Measurements from ENCODE around the gene KIF16B.
A peak's percentile ranks its signal among the peaks of the same experiment; 100 is the strongest.
"Not testable (repeated sequence)": the region's sequence is repeated elsewhere in the genome, so short reads cannot be mapped to it uniquely, and the experiment has no call there.

The KIF16B gene

DNA sequence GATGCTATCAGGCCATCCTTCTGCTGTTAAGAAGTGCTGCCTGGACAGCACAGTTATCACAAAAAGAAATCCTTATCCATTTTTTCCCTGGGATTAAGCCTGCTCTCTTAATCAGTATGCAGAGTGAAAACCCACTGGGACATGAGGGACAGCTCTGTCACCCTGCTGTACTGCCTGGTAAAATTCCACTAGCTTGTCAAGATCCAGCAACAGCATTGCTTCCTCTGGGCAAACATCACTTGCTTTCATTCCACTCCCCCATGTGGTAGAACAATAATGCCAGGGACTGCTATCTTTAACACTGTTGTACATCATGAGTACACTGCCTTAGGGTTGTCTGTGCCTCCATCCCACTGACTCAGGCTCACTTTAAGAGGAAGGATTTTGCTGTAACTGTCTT, 331.3 kb downstream of the KIF16B start:
- FAIRE-seq: no peak
- TF ChIP-seq, protein P1, sequence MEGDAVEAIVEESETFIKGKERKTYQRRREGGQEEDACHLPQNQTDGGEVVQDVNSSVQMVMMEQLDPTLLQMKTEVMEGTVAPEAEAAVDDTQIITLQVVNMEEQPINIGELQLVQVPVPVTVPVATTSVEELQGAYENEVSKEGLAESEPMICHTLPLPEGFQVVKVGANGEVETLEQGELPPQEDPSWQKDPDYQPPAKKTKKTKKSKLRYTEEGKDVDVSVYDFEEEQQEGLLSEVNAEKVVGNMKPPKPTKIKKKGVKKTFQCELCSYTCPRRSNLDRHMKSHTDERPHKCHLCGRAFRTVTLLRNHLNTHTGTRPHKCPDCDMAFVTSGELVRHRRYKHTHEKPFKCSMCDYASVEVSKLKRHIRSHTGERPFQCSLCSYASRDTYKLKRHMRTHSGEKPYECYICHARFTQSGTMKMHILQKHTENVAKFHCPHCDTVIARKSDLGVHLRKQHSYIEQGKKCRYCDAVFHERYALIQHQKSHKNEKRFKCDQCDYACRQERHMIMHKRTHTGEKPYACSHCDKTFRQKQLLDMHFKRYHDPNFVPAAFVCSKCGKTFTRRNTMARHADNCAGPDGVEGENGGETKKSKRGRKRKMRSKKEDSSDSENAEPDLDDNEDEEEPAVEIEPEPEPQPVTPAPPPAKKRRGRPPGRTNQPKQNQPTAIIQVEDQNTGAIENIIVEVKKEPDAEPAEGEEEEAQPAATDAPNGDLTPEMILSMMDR (IDR thresholded peaks at IDR 0.05; ENCODE audit: insufficient read depth, missing control alignments): peak; percentile 39
- no peak for DNase-seq (ENCODE audit: insufficient read length, low spot score)

DNA sequence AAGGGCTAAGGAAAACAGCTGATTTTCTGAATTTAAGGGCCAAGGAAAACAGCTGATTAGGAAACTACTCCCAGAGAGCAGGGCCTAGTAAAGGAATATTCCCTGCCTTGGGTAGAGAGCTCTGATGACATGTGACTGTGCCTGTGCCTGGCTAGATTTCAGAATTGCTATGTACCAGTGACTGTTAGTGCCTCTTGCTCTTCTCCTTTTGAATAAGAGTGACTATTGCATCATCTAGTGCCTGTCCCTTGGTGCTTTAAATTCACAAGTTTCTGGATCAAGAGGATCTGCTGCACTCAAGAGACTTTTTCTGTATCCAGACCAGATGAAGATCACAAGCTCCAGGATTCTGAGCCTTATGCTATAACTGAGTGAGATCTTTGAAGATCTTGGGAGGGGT, 332.9 kb downstream of the KIF16B start:
- TF ChIP-seq, protein P1 (IDR thresholded peaks at IDR 0.05; ENCODE audit: insufficient read depth, missing control alignments): no peak
- no peak for FAIRE-seq
- DNase-seq (ENCODE audit: insufficient read length, low spot score): no peak

DNA sequence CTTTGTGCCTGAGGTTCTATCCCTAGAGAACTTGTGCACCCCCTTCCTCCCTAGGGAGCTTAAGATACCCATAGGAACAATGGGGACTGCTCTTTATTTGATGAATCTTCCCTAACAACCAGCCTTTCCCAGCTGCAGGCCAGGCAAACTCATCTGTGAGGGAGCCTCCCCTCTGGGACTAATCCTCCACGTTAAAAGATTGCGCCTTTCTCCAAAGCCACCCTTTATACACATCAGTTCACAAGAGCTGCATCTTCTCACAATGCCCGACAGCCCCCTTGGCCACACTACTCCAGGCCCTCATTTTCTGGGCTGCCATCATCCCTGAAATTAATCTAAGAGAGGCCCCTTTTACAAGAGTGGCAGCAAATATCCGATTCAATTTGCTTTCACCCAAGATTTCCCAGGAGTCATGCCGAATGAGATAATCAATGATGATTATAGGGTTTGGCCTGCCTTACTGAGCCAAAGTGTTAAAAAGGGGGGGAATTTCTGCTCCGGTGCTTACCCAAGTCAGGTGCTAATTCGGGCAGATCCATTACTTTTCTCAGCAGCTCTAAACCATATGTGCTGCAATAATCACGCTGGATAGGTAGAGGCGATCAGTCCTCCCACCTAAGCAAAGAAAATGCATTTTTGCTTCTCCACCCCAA, 336.5 kb downstream of the KIF16B start:
- FAIRE-seq (no peak), DNase-seq (ENCODE audit: insufficient read length, low spot score) (no peak)
- TF ChIP-seq, protein P1 (IDR thresholded peaks at IDR 0.05; ENCODE audit: insufficient read depth, missing control alignments): no peak

DNA sequence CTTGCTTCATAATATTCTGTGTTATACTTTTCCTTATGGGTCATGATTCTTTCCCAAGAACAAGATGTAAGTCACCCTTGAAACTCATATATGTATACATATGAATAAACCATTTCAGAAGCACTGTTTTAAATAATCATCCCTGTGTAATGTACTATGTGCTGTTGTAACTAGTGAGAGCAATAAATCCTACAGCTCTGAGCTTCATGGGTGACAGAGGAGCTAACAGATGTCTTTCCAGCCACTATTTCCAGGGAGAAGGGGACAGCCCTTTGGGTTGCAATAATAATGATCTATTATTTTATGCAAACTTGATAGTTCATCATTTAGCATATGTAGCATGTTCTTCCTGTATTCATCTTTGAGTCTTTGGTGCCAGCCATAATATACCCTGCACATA, 342.8 kb downstream of the KIF16B start:
- DNase-seq (ENCODE audit: insufficient read length, low spot score): no peak
- TF ChIP-seq, protein P1 (IDR thresholded peaks at IDR 0.05; ENCODE audit: insufficient read depth, missing control alignments): no peak
- no peak for FAIRE-seq

DNA sequence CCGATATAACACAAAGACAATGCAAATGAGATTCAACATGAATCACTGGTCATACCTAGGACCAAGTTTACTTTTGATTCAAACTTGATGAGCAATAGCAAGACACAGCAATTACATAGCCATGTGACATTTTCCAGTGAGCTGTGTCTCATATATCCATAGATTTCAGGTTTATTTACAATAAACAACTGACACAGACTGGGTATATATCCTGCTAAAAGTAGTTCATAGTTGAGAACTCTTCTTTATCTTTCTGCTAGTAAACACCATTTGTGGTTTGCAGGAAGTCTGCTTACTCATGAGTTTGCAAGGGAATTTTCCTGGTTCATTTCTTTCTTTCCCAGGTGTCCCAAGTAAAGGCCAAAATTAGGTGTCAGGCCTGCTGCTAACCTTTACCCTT, 343.4 kb downstream of the KIF16B start:
- DNase-seq (ENCODE audit: insufficient read length, low spot score) (no peak), FAIRE-seq (no peak)
- TF ChIP-seq, protein P1 (IDR thresholded peaks at IDR 0.05; ENCODE audit: insufficient read depth, missing control alignments): no peak

DNA sequence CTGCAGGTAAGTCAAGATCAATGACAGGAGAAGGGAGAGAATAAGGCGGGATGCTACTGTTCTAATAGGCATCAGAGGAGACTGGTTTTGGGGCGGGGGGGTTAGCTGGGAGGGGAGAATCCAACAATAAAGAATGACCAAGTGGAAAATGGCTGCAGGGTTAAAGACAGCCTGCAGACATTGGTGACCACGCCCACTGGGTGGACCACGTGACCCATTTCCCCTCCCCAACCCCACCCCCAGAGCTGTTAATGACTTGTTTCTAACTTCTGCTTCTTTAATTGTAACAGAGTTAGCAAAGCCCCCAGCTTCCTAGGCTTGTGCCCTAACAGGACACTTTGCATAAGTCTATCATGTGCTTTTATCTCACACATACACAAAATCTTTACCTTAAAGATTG, 344.5 kb downstream of the KIF16B start:
- FAIRE-seq (no peak), DNase-seq (ENCODE audit: insufficient read length, low spot score) (no peak)
- TF ChIP-seq, protein P1 (IDR thresholded peaks at IDR 0.05; ENCODE audit: insufficient read depth, missing control alignments): no peak

DNA sequence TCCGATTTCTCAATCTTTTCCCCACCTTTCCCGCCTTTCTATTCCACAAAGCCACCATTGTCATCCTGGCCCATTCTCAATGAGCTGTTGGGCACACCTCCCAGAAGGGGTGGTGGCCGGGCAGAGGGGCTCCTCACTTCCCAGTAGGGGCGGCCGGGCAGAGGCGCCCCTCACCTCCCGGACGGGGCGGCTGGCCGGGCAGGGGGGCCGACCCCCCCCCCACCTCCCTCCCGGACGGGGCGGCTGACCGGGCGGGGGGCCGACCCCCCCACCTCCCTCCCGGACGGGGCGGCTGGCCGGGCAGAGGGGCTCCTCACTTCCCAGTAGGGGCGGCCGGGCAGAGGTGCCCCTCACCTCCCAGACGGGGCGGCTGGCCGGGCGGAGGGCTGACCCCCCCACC, 346.3 kb downstream of the KIF16B start:
- not testable (repeated sequence) for DNase-seq (ENCODE audit: insufficient read length, low spot score)

DNA sequence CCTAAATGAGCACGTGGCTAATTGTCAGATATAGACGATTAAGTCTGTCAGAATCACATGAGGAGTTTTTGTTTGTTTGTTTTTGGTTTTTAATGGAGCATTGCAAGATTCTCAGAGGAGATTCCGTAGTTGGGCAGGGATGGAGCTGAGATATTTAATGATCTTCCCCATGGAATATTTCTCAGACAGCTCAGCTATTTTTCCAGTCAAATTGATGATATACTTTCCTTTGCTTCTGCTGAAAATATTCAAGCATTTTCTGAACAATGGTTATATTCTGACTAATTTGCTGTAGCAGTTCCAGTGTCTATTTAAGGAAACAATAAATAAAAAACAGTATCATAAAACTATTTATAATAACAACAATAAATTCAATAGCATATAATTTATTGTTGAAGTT, 348.4 kb downstream of the KIF16B start:
- DNase-seq (ENCODE audit: insufficient read length, low spot score): no peak
- TF ChIP-seq, protein P1 (IDR thresholded peaks at IDR 0.05; ENCODE audit: insufficient read depth, missing control alignments): no peak
- FAIRE-seq: no peak

More for the DNA sequence above, 346.3 kb downstream of the KIF16B start:
- not testable (repeated sequence) for FAIRE-seq
